ENCODE measurements around the gene NFILZ.
"Not testable (repeated sequence)": the region's sequence is repeated elsewhere in the genome, so short reads cannot be mapped to it uniquely, and the experiment has no call there.

NFILZ gene

DNA sequence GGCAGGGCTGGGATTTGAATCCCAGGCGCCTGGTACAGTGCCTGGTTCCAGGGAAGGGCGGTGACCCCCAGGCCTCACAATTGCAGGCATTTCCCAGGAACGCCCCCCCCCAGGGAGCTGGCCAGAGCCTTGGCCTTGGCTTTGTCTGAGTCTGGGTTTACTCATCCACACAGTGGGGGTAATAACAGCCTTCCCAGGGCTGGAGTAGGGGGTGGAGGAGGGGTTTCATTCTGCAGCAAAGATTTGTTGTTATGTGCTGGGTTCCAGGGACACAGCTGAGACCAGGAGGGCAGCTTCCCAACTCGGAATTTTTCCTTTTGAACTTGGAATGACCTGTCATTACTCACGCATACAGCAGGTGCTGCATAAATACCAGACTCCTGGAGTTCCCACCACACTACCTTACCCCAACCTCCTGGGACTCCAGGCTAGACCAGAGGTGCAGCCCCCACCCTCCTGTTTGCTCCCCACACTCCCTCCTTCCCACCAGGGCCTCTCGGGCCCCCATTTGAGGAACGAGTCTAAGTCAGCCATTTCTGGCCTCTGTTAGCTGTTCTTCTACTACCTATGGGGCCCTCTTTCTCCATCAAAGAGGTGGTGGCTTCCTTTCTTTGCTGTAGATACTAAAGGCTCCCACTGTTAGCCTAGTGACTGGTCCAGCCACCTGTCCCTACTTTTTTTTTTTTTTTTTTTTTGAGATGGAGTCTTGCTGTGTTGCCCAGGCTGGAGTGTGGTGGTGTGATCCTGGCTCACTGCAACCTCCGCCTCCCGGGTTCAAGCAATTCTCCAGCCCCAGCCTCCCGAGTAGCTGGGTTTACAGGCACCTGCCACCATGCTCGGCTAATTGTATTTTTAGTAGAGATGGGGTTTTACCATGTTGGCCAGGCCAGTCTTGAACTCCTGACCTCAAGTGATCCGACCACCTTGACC, 18.3 kb upstream of the NFILZ start:
- DNase-seq (ENCODE audit: low read depth in 2 of 2), result no peak

DNA sequence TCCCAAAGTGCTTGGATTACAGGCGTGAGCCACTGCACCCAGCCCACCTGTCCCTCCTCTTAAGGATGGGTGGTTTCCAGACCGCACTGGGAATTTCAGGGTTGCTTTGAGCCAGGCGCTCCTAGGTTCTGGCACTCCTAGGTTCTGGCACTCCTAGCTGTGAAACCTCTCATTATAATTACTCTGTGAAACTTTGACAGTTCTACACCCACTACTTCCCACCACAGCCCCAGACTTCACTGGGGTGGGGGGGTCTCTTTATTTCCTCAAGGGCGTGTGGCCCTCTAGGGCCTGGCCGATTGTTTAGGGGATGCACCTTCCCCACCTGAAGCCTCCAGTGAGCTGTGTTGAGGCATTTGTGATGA, 17.6 kb upstream of the NFILZ start:
- no peak for DNase-seq (ENCODE audit: low read depth in 2 of 2)

DNA sequence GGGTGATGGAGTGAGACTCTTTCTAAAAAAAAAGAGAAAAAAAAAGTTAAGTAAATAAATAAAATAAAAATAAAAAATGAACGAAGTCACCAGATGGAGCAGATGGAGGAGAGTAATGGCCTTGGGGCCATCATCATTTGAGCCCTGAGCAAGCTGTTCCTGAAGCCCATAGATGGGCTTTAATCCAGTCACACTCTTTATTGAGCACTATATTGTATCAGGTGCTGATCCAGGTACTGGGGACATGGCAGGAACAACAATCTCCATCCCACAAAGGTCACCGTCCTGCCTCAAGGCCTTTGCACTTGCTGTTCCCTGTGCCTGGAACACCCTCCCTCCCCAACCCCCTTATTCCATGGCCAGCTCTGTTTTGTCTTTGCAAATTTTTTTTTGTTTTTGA, 16.0 kb upstream of the NFILZ start:
- no peak for DNase-seq (ENCODE audit: low read depth in 2 of 2)

DNA sequence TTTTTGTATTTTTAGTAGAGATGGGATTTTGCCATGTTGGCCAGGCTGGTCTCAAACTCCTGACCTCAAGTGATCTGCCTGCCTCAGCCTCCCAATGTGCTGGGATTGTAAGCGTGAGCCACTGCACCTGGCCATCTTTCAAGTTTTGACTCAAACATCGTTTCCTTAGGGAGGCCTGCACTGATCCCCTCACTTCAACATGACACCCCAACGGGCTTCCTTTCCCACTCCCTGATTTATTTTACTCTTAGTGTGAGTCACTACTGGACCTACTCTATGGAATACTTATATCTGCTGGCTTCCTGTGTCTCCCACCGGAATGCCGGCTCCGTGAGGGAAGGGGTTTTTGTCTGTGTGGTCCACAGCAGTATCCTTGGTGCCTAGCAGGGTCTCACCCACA, 15.4 kb upstream of the NFILZ start:
- DNase-seq (ENCODE audit: low read depth in 2 of 2), result no peak

DNA sequence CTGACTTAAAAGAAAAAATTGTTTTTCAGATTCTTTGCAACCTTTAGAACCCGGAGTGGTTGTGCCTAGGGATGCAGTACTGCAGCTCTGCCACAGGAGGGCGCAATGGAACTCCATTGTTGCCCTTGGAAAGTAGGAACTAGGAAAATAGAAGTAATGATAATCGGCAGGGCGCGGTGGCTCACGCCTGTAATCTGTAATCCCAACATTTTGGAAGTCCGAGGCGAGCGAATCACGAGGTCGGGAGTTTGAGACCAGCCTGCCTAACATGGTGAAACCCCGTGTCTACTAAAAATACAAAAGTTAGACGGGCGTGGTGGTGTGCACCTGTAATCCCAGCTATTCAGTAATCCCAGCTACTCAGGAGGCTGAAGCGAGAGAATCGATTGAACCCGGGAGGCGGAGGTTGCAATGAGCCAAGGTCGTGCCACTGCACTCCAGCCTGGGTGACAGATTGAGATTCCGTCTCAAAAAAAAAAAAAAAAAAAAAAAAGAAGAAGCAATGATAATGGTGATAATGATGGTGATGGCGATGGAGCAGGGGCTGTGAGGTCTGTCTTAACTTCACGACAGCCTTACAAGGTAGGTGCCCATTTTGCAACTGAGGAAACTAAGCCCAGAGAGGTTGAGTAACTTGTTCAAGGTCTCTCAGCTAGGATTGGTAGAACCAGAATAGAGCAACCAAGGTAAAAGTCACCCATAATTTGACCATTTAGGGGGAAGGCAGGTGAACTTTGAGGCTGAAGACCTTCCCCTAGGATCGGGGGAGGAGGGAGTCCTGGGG, 14.4 kb upstream of the NFILZ start:
- peak; percentile 22 to 54 for DNase-seq (ENCODE audit: low read depth in 2 of 2)

DNA sequence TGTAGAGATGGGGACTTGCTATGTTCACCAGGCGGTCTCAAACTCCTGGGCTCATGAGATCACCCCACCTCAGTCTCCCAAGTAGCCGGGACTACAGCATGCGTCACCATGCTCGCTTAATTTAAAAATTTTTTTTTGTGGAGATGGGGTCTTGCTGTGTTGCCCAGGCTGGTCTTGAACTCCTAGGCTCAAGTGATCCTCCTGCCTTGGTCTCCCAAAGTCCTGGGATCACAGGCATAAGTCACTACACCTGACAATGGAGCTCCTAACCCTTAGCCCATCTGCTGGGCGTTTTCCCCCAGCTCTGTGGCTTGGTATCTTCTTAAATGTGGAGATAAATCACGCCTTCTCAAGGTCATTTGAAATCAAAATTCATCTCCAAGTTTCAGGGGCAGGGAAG, 13.6 kb upstream of the NFILZ start:
- no peak for DNase-seq (ENCODE audit: low read depth in 2 of 2)

DNA sequence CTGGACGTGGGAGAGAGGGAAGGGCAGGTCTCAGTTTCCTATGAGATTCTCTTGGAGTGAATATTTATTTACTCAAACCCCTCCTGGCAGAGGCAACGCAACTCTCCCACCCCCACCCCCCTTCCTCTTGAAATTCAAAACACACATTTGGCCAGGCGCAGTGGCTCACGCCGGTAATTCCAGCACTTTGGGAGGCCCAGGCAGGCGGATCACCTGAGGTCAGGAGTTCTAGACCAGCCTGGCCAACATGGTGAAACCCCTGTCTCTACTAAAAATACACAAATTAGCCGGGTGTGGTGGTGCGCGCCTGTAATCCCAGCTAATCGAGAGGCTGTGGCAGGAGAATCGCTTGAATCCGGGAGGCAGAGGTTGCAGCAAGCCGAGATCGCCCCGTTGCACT, 13.1 kb upstream of the NFILZ start:
- not testable (repeated sequence) for DNase-seq (ENCODE audit: low read depth in 2 of 2)

DNA sequence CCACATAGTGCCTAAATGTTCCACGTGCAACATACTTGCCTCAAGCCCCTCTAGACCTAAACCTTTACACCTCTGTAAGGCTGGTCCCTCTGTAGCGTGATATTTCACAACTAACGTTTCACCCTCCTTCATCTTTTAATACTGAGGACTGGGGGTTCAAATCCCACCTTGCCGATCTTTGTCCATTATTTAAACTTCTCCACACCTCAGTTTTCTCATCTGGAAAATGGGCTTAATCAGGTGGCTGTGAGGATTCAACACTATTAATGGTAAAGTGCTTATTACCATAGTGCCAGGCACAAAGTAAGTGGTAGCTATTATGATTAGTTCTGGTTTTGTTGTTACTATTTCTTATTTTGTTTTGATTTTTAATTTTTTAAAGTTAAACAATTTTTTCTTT, 12.4 kb upstream of the NFILZ start:
- no peak for DNase-seq (ENCODE audit: low read depth in 2 of 2)

DNA sequence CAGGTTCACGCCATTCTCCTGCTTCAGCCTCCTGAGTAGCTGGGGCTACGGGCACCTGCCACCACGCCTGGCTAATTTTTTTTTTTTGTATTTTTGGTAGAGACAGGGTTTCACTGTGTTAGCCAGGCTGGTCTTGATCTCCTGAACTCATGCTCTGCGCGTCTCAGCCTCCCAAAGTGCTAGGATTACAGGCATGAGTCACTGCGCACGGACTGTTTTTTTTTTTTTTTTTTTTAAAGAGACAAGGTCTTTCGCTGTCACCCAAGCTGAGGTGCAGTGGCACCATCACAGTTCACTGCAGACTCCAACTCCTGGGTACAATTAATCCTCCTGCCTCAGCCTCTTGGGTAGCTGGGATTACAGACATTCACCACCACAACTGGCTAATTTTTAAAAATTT, 11.7 kb upstream of the NFILZ start:
- no peak for DNase-seq (ENCODE audit: low read depth in 2 of 2)

DNA sequence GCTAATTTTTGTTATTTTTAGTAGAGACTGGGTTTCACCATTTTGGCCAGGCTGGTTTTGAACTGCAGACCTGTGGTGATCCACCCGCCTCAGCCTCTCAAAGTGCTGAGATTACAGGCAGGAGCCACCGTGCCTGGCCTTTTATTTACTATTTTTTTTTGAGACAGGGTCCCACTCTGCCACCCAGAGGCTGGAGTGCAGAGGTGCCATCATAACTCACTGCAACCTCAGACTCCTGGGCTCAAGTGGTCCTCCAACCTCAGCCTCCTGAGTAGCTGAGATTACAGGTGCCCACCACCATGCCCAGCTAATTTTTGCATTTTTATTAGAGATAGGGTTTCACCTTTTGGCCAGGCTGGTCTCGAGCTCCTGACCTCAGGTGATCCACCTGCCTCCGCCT, 7.5 kb upstream of the NFILZ start:
- not testable (repeated sequence) for DNase-seq (ENCODE audit: low read depth in 2 of 2)

DNA sequence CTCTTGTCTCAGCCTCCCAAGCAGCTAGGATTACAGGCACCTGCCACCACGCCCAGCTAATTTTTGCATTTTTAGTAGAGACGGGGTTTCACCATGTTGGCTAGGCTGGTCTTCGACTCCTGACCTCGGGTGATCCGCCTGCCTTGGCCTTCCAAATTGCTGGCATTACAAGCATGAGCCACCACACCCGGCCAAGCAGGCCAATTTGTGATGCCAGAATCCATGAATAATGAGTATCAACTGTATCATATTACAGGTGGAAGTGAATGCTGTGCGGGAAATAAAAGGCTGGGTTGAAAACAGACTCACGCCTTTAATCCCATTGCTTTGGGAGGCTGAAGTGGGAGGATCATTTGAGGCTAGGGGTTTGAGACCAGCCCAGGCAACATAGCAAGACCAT, 3.6 kb upstream of the NFILZ start:
- no peak for DNase-seq (ENCODE audit: low read depth in 2 of 2)

DNA sequence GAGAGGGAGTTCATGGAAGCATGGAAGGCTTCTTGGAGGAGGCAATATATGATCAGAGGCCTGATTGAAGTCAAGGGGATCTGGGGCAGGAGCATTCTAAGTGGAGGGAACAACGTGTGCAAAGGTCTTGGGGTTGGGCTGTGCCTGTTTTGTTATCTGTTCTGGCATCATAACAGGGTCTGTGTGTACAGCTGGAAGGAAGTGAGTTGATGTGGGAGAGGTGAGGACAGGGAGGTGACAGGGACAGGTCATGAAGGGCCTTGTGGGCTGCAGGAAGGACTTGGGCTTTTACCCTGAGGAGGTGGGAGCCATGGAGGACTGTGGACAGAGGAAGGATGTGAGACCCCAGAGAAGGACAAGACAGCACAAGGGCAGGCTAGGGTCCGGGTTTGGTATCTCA, 1.2 kb upstream of the NFILZ start:
- DNase-seq (ENCODE audit: low read depth in 2 of 2), result no peak

DNA sequence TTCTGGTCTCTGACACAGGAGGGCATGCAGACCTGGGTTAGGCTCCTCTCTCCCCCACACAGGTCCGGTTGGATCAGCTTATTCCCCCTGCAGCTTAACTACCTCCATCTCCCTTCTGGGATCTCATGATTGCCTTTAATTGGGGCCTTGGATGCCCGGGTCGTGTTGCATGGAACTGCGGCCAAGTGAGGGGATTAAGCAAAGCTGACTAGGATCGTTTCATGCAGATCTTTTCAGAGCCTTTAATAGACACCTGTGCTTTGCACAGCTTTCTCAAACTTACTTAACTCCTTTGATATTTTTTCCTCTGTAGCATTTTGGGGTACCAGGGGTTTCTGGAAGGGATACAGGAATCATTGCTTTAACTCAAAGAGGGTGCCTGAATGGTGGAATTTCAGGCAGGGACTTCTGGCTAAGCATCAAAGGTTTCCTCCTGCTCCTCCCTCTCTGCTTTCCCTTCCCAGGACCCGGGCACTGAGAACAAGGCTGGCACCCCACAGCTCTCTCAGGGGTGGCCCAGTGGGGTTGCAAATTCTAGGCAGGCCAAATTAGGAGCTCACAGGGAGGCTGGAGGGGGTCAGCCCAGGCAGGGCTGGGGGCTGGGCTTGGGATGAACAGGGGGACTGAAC, 477 bp downstream of the NFILZ start:
- no peak for DNase-seq (ENCODE audit: low read depth in 2 of 2)

DNA sequence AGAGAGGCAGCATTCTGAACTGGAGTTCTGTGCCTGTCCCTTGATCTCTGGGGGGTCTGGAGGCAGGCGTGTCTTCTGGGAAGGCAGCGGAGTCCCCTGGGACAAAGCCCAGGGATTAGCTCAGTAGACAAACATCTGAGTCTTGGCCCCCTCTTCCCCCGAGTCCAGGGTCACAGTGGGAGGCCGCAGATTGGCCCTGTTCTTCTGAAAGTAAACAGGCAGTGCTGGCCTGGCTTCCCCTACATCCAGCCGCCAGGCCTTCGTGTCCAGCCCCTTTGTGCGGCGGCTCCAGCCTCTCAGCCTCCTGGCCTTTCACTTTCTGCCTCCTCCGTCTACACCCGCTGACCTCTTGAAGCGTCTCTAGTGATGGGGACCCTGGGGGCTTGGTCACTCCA, 989 bp downstream of the NFILZ start:
- DNase-seq (ENCODE audit: low read depth in 2 of 2), result no peak

DNA sequence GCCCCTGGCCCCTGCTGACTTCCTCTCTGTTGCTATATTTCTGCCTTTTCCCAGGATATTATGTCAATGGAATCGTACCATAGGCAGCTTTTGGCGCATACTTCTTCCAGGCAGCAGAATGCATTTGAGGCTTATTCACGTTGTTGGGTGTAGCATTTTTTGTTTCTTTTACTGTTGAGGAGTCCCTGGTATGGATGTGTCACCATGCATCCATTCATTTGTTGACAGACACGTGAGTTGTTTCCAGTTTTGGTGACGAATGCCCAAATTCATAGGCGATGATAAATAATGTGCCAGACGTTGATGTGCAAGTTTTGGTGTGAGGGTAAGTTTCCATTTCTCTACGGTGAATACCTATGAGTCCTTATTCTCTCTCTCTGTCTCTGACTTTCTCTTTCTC, 5.0 kb downstream of the NFILZ start:
- DNase-seq (ENCODE audit: low read depth in 2 of 2), result no peak

DNA sequence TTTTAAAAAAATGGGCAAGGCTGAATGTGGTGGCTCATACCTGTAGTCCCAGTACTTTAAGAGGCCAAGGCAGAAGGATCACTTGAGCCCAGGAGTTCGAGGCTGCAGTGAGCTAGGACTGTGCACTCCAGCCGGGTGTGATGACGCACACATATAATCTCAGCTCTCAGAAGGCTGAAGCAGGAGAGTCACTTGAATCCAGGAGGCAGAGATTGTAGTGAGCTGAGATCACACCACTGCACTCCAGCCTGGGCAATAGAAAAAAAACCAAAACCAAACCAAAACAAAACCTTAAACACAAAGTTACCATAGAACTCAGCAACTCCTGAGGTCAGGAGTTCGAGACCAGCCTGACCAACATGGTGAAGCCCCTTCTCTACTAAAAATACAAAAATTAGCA, 6.6 kb downstream of the NFILZ start:
- not testable (repeated sequence) for DNase-seq (ENCODE audit: low read depth in 2 of 2)

DNA sequence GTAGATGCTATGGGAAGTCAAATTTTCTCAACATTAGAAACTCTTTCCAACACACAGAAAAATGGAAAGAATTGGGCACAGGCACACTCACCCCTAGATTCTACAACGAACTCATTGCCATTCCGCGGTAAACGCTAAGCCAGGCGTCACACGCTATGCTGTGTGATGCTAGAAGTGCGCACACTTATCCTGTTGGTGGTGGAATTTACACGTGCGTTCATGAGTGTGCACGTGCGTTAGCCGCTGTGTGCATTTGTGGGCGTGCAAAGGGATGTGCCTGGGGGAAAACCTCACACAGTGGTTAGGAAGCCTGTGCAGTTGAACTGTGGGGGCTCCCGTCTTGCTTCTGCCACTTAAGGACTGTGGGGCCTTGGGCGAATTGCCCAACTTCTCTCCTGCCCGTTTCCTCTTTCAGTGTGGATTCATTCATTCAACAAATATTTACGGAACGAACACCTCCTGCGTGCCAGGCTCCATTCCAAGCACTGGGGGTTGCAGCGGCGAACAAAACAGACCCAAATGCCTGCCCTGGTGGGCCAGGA, 7.7 kb downstream of the NFILZ start:
- DNase-seq (ENCODE audit: low read depth in 2 of 2), result no peak

DNA sequence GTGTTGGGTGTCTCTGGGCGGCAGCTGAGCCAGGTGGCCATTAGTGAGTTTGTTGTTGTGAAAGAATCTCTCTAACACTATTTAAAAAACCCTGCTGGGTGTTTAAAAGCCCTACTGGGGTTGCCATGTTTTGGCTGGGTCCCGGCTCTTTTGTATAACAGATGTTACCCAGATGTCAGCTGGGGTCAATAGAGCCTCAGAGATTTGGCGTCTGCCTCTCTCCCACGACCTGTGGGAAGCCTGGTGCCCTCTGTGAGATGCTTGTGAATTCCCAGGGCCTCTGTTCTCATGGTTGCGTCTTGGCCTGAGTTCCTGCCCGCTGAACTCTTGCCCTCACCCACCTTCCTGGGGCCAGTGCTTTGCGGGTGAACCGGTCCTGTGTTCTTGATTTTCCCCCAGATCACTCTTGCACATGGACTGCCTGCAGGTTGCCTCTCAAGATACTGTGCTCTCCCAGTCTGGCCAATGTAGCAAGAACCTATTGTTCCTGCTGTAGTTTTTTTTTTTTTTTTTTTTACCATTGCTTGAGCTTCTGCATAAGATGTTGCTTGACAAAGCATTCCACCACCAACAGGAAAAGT, 9.5 kb downstream of the NFILZ start:
- no peak for DNase-seq (ENCODE audit: low read depth in 2 of 2)

DNA sequence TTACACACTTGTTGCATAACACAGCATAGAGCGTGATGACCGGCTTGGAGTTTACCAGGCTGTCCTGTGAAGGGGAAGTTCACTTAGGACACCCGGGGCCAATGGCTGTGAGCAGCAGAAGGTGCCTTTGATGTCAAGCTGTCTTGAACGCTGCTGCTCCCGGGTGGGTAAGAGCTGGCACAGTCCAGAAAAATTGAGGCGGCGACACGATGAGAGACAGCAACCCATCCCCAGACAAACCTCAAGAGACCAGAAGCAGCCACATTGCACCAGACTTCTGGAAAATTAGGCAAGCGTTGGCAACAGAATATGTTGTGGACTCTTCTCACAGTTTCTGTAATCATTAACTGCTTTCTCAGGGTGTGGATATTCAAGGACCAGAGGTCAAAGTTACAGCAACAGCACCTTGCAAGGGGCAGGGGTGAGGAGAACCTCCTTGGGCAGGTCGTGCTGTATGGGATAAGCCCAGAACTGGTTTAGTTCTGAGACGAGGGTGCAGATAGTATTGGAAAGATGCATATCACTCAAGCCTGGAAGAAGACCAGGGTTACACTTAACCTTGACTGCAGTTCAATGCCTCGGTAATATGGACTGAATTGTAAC, 10.1 kb downstream of the NFILZ start:
- DNase-seq (ENCODE audit: low read depth in 2 of 2), result no peak

DNA sequence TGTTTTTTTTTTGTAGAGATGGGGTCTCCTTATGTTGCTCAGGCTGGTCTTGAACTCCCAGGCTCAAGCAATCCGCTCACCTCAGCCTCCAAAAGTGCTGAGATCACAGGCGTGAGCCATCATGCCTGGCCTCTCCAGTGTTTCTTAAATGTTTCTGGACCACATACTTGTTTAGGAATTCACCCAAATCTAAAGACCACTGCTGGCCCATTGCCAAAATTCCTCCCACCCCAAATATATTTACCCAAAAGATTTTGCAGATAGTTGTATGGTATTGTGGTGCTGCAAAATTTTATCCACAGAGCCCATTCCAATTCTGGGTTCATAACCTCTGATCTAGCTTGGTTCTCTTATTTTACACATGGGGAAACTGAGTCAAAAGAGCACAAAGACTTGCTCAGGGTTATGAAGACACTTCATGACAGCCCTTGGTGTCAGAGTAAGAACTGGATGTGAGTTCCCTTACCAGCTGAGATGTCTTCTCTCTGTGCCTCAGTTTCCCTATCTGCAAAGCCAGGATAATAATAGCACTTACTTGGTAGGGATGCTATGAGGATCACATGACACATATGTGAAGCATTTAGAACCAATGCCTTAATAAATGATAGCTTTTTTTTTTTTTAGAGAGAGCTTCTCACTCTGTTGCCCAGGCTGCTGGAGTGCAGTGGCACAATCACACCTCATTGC, 10.9 kb downstream of the NFILZ start:
- DNase-seq (ENCODE audit: low read depth in 2 of 2), result no peak

DNA sequence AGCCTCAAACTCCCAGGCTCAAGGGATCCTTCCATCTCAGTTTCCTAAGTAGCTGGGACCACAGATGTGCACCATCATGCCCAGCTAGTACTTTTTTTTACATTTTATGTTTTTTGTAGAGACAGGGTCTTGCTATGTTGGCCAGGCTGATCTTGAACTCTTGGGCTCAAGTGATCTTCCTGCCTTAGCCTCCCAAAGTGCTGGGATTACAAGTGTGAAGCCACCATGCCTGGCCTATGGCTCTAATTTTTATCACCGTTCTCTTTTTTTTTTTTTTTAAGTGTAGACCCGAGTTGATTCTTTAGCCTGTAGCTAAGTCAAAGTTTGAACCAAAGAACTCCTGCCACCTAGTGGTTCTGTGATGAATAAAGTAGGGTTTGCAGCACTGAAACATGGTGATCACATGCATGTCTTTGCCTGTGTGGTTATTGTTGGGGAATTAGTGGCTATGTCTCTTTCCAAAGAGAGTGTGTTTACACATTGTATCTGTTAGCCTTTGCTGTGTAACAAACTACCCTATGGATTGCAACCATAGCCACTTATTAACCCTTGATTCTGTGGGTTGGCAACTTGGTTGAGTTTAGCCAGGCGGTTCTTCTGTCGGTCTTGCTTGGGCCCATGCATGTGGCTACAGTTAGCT, 11.6 kb downstream of the NFILZ start:
- no peak for DNase-seq (ENCODE audit: low read depth in 2 of 2)
